NCI-H446 (cell line): ENCODE results near the gene POLN.

Source experiments
- DNase-seq, 2 experiments: peaks; one replicate each; lab custom pipeline; 2025; lab: John Stamatoyannopoulos, UW

Gene POLN

DNA sequence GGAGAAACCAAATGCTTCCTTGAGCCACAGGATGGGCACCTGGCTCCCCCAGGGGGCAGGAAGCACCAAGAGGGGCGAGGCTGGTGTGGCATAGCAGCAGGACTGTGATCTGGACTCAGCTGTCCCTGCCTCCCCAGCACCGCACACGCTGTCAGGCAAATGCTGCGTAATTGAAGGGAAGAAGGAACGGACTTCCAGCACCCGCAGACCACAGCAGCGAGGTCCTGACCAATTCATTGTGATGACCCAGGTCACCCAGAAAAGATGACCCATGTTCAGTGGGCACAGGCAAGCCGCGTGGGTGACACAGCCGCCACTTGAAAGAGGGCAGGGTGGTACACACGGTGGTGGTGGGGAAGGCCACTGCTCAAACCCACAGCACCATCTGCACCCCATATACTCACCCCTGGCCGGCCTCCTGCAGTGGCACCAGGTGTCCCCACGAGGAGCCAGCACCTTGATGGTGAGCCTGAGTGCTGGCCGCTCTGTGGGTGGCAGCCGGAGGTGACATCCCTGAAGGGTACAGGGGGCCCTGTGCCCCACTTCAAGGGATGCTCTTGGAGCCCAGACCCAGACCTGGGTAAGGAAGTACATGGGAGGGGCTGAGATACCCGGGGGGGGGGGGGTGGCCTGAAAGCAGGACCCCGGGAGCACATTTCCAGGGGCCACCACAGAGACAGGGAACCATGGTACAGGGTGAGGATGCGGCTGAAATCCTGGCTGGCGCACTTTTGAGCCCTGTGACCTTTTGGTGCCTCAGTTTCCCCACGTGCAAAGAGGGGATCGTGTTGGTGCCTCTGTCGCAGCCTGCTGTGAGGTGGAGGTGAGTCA lies 171.3 kb downstream of the POLN start:
- DNase-seq = no peak

DNA sequence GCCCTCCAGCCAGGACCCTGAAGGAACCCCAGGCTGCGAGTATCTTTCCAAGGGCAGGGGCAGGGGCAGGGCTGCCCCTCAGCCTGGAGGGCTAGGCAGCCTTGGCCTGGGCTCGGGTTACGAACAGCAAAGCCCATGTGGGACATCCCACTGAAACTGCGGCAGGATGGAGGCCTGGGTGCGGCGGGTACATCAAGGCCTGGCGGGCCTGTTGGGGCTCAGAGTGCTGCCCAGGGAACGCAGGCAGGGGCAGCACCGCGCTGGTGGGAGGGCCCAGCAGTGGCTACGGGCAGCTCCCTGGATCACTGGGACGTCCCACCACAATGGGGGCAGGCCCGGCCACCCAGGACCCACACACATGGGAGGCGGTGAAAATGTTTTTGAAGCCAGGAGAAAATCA lies 171.9 kb downstream of the POLN start:
- no peak for DNase-seq

DNA sequence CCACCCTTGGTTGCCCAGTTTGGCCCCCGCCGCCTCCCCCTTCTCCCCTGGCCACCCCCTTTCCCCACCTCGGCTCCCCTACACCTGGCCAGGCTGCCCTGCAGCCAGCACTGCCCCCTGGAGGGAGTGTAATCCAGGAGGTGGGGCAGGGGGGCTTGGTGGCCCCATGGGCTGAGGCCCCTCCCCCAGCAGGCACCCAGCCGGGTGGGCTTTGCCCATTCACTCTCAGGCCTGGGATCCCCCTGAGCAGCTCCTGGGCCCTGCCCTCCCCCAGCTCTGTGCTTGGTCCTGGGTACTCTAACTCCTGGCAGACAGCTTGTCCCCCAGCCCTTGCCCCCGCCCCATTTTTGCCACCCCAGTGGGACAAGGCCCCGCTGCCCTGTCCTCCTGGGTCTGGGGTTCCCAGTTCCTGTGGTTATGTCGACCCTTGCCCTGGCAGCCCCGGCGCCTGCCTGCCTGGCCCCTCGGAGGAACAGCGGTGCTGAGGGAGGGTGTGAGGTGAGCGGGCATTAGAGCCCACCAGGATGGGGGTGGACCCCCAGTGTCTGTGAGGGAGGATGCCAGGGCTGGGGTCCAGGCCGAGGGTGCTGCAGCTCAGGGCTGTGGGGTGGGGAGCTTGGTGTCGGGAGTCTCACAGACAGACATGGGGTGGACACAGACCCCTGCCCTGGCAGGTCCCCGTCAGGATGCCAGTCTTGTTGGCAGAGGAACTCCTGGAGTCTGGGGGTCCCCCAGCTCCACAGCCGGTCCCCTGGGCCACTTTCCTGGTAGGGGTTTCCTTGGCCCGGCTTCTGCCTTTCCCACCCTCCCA lies 172.6 kb downstream of the POLN start:
- no peak for DNase-seq

DNA sequence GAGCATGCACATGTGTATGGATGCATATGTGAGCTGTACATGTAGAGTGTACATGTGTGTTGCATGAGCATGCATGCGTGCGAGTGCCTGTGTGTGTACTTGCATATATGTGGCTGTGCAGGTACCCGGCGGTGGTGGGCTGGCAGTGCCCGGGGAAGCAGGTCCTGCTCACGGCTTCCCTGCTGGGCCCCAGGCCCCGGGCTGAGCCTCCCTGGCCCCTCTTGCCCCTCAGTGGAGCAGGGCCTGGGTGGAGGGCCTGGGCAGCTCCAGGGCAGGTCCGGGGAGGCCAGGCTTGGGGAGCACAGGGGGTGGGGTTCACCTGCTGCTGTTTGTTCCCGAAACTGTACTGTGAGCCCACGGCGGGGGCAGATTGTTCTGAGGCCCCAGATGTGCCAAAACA lies 173.4 kb downstream of the POLN start:
- no peak for DNase-seq

DNA sequence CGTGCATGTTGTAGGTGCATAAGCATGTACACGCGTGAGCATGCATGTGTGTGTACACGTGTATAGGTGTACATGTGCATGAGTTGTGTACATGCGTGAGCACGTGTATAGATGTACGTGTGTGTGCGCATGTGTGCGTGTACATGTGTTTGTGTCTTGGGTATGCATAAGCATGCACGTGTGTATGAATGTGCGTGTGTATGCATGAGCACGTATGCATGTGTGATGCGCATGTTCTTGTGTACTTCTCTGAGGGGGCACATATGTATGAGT lies 173.8 kb downstream of the POLN start:
- DNase-seq = no peak

DNA sequence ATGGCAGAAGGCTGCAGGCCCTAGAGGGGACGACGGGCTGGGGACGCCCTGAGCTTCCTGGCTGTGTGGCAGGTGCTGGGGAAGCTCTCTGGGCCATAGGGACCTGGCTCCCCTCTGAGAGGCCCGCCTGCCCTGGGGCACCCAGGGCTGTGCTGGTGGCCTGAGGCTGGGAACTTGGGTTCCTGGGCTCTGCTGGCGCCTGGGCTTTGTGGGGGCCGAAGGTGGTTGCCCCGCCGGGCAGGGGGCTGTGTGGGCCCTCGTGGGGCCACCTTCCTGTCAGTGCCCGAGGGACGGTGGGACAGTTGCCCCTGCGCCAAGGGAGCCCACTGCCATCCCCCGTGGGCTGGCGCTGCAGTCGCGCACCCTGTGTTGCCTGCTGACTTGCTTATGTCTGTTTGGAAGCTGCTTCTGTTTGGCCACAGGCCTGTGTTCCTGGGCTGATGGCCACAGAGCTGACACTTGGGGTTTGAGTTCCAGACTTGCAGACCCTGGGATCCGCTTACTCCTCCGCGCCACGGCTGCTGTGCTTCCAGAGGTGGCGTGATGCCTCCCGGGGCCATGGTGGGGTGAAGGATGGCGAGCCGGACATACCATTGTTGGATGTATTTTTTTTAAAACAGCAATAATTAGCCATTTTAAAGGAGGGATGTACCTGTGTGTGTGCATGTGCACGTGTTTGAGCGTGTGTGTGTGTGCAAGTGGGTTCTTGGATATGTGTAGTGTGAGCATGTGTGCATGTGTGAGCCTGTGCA lies 174.3 kb downstream of the POLN start:
- no peak for DNase-seq

DNA sequence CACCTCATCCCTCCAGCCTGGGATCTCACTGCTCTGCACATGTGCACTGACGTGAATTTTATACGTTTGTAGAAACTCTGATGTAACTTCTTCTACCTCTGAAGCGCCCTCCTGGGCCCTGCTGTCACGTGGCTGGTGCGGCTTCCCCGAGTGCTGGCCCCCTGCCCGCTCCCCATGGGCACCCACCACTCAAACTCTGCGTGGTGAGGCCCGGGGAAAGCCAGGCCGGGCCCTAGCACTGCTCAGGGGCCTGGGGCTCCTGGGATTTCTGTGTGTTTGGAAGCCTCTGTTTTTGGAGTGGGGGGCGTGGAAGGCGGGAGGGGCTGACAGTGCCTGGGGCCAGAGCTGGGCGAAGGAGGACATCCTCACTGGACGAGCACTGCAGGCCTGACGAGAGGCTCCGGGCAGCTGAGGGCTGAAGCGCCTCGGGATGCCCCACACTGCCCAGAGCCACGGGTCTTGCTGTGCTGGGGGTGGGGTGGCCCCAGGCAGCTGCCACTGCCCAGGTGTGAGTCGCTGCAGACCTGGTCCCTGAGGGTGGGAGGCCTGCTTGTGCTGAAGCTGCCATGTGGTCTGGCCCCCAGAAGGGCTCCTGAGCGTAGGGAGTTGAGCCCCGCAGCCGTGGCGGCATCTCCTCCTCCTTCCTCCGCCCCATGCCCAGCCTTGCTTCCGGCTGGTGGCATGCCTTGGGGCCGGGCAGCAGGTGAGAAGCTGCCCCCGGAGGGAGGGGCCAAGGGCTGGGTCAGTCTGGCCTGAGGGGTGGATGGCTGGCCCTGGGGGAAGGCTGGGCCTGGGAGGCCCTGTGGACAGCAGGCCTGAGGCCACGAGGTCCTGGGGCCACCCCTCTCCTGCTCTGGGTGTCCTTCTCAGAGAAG lies 175.1 kb downstream of the POLN start:
- no peak for DNase-seq

DNA sequence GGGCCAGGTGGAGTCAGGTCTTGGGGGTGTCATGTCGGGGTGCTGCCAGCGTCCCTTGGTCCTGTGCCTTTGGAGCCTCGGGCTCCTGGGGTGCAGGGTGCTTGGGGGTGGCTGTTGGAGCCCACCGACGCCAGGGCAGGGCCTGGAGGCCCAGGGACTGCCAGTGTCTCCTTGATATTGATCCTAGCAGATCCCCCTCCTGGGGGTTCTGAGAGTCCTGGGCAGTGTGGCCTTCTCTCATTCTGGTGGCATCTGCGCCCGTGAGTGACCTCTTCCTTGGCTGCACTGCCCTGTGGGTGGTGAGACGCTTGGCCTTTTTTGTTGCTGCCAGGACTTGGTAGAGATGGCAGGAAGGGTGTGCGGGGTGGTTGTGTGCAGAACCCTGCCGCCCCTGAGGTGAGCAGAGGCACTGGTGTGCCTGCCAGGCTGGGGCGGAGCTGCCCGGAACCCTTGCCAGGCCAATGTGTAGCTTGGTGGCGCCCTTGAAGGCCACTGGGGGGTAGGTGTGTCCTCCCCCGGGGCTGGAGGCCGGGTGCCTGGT lies 175.8 kb downstream of the POLN start:
- no peak for DNase-seq

DNA sequence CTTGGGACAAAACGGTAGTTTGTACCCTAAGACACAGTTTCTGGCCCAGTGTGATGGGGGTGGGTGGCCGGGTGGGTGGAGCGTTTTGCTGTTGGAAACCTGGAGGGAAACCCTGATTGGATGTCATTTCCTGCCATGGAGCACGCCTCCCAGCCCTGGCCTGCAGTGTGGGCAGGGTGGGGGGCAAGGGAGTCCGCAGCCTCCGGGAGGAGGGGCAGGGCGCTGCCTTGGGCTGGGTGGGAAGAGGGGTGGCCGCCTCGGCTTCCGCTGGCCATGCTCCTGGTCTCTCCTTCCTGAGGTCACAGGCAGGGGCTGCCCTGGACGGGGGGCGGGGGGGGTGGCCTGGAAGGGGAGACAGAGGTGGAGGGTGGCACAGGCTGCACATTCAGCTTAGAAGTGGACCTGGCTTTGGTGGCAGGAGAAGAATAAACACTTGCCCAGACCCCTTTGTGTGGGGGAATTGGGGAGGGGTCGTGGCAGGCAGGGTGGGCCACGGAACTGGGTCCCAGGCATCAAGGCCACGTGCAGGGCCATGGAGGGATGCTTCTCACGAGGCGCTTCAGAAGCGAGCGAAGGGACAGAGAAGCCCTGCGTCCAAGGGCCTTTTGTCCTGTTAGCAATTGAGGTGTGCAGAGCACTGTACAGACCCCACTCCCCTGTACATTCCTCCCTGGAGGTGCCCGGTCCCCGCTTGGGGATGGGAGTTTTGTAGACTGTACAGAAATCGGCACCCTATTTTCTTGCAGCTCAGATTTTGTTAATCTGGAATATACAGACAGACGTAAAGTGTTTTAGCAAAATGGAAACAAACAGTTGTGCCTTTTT lies 176.6 kb downstream of the POLN start:
- DNase-seq = no peak

DNA sequence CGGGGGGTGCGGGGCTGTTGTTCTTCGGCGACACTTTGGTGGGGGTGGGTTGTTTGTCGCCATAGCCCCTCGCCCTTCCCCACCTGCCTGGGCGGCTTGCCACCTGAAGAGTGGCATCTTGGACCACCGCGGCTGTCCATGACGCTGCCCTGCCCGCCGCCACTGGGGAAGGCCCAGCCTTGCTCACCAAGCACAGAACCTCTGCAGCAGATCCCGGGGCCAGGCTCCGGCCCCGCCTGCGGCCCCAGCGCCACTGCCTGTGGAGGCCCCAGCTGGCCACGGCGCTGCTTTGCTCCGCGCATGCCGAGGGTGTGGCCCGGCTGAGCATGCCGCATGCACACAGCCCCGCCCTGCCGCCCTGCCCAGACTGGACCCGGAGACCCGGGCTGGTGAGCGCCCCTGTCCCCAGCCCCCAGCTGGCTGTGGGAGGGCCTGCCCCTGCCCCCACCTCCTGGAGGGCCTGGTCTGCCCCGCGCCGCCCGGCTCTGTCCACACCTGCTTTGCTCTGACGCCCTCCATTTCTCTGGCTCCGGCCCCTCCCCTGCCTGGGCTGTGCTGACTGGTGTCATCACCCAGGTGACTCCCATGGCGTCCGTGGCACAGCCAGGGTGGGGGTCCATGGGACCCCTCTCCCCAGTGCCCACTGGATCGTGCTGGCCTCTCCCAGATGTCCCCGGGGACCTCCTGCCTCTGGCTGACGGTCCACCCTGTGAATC lies 177.5 kb downstream of the POLN start:
- no peak for DNase-seq

DNA sequence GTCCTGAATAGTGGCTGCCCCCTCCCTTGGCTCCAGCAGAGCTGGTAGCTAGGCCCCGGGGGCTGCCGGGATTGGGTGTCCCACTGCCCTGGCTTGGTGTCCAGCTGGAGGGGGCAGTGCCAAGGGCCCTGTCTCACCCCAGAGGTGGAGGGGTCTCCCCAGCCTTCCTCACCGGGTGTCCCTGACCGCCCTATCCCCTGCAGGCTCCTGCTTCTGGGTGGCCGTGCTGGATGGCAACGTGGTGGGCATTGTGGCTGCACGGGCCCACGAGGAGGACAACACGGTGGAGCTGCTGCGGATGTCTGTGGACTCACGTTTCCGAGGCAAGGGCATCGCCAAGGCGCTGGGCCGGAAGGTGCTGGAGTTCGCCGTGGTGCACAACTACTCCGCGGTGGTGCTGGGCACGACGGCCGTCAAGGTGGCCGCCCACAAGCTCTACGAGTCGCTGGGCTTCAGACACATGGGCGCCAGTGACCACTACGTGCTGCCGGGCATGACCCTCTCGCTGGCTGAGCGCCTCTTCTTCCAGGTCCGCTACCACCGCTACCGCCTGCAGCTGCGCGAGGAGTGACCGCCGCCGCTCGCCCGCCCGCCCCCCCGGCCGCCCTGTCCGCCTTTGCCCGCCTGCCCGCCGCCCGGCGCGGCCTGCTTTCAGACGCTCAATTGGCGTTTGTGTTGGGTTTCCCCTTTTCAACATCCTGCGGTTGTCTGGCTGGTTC lies 178.2 kb downstream of the POLN start:
- DNase-seq = no peak

DNA sequence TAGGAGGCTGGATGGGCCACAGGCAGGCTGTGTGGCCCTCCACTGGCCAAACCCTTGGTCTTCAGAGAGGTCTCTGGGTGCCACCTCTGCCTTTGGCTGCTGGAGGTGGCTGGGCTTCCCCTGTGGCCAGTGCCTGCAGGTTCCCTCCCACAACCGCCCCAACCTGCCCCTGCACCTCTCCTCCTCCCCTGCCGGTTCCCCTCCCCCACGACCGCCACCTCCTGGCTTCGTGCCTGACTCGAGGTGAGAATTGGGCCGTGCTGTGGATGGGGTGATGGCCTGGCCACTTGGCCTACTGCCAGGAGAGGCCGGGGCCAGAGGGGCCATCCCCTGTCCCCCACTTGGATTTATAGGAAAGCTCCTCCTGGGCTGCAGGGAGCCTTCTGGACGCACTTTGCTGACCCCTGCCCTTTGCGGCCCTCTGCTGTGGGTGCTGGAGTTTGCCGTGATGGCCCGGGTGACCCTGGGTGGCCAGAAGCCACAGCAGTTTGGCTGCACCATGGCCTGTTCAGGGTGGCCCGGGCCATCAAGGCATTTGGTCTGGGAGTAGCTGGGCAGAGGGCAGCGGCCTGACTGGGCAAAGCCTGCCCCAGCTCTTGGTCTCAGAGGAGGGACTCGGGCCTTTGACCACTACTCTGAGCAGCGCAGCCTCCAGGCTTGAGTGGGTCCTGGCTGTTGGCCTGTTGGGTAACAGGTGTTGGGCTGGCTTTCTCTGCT lies 179.0 kb downstream of the POLN start:
- DNase-seq = no peak

DNA sequence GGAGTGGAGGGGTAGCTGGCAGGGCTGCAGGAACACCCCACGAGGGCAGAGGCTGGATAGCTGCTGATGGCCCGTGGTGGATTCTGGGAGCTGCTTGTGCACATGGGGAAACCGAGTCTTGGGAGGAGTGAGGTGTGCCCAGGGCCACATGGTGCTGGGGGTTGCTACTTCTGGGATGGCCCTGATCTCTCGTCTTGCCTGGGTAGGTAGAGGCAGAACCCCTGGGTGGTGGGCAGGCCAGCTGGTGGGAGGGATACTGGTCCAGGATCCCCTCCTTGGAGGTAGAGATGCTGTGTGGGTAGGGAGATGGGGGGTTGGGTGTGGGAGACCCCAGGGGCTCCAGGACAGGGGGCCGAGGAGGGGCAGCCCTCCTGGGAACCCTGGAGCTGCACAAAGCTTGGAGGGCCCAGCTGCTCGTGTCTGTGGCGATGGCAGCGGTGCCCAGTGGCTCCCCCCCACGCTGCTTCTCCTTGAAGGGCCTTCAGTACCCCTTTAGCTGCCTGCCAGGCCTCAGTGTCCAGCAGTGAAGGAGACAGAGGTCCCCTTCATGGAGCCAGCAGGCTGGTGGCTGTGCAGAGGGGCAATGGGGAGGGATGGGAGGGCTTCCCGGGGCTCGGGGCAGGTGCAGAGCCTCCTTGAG lies 179.6 kb downstream of the POLN start:
- DNase-seq = no peak

DNA sequence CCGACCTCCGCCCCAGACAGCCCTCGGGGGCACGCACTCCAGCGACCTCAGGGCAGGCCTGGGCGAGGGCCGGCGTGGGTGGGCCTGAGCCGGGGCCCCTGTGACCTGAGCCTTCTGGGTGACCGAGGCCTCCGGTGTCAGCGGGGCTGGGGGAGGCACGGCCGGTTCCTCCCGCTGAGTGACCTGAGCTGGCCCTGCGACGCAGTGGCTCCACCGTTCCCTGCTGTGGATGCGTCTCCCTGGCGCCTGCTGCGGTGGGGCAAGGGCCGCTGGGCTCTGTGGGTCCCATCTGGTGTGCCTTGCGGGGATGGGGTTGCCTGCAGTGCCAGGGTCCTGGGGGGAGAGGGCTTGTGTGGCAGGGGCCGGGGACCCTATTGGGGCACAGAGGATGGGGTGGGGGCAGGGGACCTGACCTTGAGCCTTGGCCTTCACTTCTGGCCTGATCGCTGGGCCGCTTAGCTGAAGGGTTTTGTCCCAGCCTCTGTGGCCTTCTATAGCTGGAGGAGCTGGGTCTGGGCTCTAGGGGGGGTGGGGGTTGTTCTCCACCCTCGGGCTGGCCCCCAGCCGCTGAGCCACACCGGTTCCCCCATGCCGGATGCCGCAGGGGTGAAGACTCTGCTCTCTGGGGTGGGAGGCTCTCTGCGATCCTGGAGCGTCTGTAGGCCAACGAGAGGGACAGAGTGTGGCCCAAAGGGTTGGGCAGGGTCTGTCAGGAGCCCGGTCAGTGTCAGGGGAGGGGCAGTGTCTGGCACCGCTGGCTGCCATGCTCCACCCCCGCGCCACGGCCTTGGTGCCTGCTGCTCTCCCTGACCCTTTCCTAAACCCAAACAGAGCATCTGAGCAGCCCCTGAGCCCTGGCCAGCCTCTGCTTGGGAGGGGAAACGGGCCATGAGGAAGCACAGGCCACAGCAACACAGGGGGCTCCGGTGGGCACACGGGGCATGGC lies 180.5 kb downstream of the POLN start:
- DNase-seq = no peak

DNA sequence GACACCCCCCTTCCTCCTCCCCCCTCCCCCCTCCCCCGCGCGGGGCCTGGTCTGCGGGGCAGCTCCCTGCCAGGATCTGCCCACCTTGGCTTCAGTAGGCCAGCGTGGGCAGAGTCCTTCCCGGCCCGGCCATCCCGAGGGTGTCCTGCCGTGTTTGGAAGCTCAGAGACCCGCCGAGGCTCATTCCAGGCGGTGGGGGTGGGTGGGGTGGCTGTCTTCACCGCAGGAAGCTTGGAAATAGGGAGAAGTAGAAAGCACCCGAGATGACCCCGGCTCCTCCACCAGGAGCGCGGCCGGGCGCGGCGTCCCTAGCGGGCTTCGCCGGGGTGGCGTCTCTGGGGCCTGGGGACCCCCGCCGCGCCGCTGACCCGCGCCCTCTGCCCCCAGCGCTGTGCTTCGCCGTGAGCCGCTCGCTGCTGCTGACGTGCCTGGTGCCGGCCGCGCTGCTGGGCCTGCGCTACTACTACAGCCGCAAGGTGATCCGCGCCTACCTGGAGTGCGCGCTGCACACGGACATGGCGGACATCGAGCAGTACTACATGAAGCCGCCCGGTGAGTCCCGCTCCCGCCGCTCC lies 181.2 kb downstream of the POLN start:
- no peak for DNase-seq

DNA sequence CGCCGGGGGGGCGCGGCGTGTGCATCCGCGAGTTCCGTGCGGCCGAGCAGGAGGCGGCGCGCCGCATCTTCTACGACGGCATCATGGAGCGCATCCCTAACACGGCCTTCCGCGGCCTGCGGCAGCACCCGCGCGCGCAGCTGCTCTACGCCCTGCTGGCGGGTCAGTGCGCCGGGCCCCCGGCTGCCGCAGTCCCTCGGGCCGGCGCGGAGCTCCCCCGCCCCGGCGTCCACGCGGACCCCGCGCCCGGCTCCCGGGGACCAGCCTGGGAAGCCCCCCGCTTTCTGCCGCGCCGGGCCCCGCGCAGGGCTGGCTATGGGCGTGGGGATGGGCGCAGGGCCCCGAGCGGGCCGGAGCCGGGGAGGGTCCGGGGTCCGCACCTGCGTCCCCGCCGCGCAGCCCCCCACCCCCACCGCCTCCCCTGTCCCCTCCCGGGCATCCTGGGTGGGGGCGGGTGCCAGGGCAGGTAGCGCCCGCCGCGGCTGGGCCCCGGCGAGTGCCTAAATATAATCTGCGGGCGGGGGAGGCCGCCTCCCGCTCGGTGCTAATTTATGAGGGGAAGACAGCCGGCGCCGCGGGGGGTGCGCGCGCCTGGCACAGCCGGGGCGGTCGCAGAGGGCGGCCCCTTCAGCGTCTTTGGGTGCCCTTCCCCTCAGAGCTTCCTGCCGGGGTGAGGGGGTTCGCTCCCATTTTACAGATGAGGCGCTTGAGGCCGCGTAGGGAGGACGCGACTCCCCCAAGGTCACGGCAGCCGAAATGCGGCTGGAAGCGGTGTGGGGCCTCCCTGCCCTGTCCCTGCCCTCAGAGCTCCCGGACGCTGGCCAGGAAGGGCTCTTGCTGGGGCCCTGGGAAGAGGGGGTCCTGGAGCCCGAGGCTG lies 182.0 kb downstream of the POLN start:
- DNase-seq = peak in 1 of 2 experiments; percentile 13
